H1 (cell line): ENCODE data around the gene SCAMP4. TPM values are rescaled to one million over a fixed set of nuclear protein-coding genes. Genes with fewer than 3 reads are reported as not detected.

Experiments
- BRCA1 ChIP-seq: IDR thresholded peaks from 2 replicates; pipeline ENCODE4 v1.6.1; 2012; ENCODE audit warnings: low read depth, low read length, improper control_type of control experiment
- CTBP2 ChIP-seq: IDR thresholded peaks from 2 replicates; pipeline ENCODE4 v1.7.0; 2011; ENCODE audit warnings: borderline replicate concordance, mild to moderate bottlenecking, moderate library complexity, mixed read lengths, low read length; ENCODE audit not compliant: insufficient read depth, insufficient read length
- KDM4A ChIP-seq: IDR thresholded peaks from one replicate; pipeline ENCODE4 v1.7.1; 2012; ENCODE audit warnings: low read depth, mild to moderate bottlenecking, moderate library complexity, low read length, inconsistent platforms; ENCODE audit not compliant: severe bottlenecking
- polyA plus RNA-seq, 7 experiments: library from polyadenylated mRNA; depleted of rRNA in 3 of 7; stranded (reverse) in 5 of 7; unstranded in 2 of 7; fragments of >200 nt in 5 of 7; fragments of 200-250 nt in 2 of 7; gene quantifications; 1 replicate in 5 of 7; 2 replicates in 1 of 7; 4 replicates in 1 of 7; pipeline versions ENCODE4 v1.2.1 to v1.2.3, GENCODE V29; 2011 to 2013; ENCODE audit warnings: missing spikeins in 2 of 7, mixed read lengths in 2 of 7
- total RNA-seq: library from RNA; stranded (reverse); fragmentation: NEBNext Ultra II Directional; extraction: Animal tissue kit (Norgen Biotek cat#: 25700); gene quantifications from 2 replicates; pipeline ENCODE4 v1.2.1, GENCODE V29; 2021

Gene SCAMP4
- total and polyA plus RNA-seq, 2 of the 8 experiments (the other 6 are each of a cell fraction or from before 2014, with no cell fraction given), result 17.1 to 61.4 TPM

DNA sequence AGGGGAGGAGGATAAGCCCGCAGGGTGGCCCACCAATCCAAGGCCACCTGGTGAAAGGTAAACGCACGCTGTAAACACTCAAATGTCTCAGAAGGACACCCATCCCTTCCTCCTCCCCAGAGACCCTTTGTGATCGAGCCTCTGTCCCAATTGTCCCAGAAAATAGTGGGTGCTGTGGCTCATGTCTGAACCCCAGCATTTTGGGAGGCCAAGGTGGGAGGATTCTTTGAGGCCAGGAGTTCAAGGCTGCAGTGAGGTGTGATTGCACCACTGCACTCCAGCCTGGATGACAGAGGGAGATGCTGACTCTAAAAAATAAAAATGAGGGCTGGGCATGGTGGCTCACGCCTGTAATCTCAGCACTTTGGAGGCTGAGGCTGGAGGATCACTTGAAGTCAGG lies 16.8 kb upstream of the SCAMP4 start (continued):
- no peak for TF ChIP-seq CTBP2
- TF ChIP-seq KDM4A, result no peak
- TF ChIP-seq BRCA1, result no peak
